HG03378 (cell line): ENCODE data around the gene ST3GAL2.
A peak's percentile ranks its signal among the peaks of the same experiment; 100 is the strongest.
"Not testable (repeated sequence)": the region's sequence is repeated elsewhere in the genome, so short reads cannot be mapped to it uniquely, and the experiment has no call there.

Source experiments
- ATAC-seq: cut with Tn5 transposase; IDR thresholded peaks from one replicate; pipeline ENCODE4 v1.9.1; 2021; ENCODE audit warnings: mild to moderate bottlenecking, moderate library complexity; ENCODE audit not compliant: unreplicated experiment

Gene ST3GAL2

GRCh38 chr16:70419384-70420327 is 19.2 kb downstream of the ST3GAL2 start:
- no peak for ATAC-seq

GRCh38 chr16:70418993-70419318 is 19.9 kb downstream of the ST3GAL2 start:
- no peak for ATAC-seq

- ATAC-seq: no peak
Observed at GRCh38 chr16:70418274-70418992, 20.5 kb downstream of the ST3GAL2 start.

- ATAC-seq: no peak
Observed at GRCh38 chr16:70417661-70418060, 21.2 kb downstream of the ST3GAL2 start.

GRCh38 chr16:70416748-70417616 is 21.9 kb downstream of the ST3GAL2 start:
- ATAC-seq: peak; percentile 63

GRCh38 chr16:70413572-70413971 is 25.3 kb downstream of the ST3GAL2 start:
- not testable (repeated sequence) for ATAC-seq

GRCh38 chr16:70412385-70412784 is 26.5 kb downstream of the ST3GAL2 start:
- no peak for ATAC-seq

GRCh38 chr16:70410734-70411133 is 28.2 kb downstream of the ST3GAL2 start:
- no peak for ATAC-seq

GRCh38 chr16:70407811-70408274 is 31.1 kb downstream of the ST3GAL2 start:
- ATAC-seq: no peak

- not testable (repeated sequence) for ATAC-seq
Observed at GRCh38 chr16:70406104-70406503, 32.8 kb downstream of the ST3GAL2 start.

- no peak for ATAC-seq
Observed at GRCh38 chr16:70402916-70403659, 35.8 kb downstream of the ST3GAL2 start.

GRCh38 chr16:70399951-70400350 is 38.9 kb downstream of the ST3GAL2 start:
- no peak for ATAC-seq

- ATAC-seq: no peak
Observed at GRCh38 chr16:70399381-70399780, 39.5 kb downstream of the ST3GAL2 start.

GRCh38 chr16:70398177-70398743 is 40.6 kb downstream of the ST3GAL2 start:
- ATAC-seq: no peak

GRCh38 chr16:70396246-70396904 is 42.5 kb downstream of the ST3GAL2 start:
- ATAC-seq: no peak

GRCh38 chr16:70395345-70395901 is 43.5 kb downstream of the ST3GAL2 start:
- no peak for ATAC-seq

- ATAC-seq: no peak
Observed at GRCh38 chr16:70394853-70395252, 44.0 kb downstream of the ST3GAL2 start.

- ATAC-seq: no peak
Observed at GRCh38 chr16:70393662-70394061, 45.2 kb downstream of the ST3GAL2 start.

- ATAC-seq: no peak
Observed at GRCh38 chr16:70392606-70393005, 46.3 kb downstream of the ST3GAL2 start.
